Middle frontal gyrus (tissue), 1 donor: ENCODE data around the gene GPR162.

Experiments
- DNase-seq: peaks from one replicate; pipeline ENCODE4 v3.0.0-alpha.2; 2015; ENCODE audit warnings: low spot score; ENCODE audit errors: extremely low spot score

The GPR162 gene

DNA sequence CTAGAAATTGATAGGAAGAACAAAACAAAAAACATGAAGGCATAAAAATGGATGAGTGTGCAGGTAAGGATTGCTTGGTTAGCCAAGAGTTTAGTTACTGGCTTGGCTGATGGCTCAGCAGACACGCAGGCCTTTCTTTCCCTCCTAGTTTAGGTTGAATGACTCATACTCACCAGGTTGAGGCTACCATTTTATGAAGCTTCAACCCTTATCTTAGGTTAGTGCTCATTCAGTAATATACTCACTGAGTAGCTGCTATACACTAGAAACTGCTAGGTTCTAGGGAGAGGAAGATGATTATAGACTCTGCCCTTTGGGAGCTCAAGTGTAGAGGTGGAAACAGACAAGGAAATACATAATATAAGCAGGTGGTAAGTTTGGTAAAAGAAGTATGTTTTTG is 12.6 kb downstream of the GPR162 start:
- DNase-seq = no peak

DNA sequence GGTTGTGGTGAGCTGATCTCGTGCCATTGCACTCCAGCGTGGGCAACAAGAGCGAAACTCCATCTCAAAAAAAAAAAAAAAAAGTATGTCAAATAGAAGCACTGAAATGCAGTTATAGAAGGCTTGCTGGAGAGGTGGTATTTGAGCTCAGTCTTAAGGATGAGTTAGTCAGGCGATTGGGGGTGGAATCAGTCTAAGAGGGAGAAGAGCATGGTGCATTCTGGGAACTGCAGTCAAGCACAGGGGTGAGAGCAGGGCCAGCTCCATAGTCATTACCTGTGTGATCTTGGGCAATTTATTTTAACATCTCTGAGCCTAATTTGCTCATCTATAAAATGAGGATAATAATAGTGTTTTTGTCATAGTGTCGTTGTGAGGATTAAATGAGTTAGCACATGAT is 13.3 kb downstream of the GPR162 start:
- DNase-seq = no peak

DNA sequence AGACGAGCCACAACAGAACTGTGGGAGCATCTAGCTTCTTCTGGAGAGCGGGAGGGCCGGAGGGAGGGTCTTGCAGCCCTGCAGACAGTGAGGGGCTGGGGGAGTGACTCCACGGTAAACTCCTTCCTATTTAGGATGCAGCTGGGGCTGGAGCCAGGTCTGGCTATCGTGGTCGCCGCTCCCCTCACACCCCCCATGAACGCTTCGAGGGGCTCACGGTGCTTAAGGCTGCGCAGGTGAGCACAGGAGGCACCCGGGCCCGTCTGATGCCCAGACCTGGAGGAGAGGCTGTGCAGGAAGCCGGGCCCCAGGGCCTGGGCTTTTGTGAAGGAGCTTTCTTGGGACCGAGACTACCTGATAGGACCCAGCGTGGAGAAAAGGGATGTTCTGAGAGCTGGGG is 15.2 kb downstream of the GPR162 start:
- DNase-seq = no peak

DNA sequence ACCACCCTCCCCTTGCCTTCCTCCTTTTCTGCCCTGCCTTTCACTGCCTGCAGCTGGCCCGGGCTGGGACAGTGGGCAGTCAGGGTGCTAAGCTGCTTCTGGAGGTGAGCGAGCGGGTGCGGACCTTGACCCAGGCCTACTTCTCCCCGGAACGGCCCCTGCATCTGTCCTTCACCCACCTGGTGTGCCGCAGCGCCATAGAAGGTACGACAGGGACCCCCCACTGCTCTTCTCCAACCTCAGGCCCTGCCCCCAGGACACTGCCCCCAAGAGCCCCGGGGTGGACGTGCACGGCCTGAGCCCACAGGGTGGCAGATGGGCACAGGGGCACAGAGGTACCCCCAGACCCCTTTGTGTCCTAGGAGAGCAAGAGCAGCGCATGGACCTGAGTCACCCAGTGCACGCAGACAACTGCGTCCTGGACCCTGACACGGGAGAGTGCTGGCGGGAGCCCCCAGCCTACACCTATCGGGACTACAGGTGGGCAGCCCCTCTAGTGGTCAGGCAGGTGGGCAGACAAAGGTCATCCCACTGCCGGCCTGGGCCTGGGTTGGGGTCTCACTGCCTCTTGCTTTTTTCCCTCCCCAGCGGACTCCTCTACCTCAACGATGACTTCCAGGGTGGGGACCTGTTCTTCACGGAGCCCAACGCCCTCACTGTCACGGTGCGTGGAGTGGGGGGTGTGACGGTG is 15.9 kb downstream of the GPR162 start:
- DNase-seq = no peak

DNA sequence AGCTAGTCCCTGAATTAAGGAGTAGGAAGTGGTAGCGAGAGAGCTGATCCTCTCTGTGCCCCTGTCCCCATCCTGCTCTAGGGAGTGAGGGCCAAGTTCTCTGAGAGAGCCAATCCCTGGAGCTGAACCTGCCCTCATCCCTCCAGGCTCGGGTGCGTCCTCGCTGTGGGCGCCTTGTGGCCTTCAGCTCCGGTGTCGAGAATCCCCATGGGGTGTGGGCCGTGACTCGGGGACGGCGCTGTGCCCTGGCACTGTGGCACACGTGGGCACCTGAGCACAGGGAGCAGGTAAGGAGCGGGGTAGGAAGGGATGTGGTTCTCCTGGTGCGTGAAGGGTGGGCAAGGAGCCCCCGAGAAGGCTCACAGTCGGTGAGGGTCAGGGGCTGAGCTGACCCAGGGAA is 17.2 kb downstream of the GPR162 start:
- DNase-seq = no peak

DNA sequence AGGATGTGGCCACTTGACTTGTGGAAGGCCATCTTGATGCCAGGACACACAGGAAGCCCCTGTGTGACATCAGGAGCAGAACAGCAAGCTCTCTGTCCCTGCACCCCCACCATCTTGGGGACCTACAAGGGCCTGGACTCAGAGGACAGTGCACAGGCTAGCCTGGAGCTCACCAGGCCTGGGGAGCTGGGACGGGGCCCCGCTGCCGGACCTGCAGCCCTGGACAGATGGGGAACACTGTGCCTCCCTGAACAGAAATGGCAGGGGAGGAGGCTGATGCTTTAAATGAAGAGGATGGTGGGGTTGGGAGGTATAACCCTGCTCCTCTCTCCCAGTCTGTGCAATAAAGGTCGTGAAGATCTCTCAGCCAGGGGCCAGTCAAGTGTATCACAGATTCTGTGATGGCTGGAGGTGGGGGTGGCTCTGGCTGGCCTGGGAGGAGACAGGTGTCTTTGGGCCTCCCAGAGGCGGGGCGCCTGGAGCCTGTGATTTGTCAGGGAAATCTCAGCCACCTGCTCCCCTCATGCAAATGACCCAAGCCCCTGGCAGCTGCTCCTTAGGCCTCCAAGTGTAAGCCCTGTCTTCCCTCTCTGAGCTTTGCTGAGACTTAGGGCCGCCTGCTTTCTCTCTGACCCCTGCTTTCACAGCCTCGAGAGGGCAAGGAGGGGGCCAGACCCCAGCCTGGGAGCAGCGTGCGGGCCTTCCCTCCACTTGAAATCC is 18.0 kb downstream of the GPR162 start:
- no peak for DNase-seq

DNA sequence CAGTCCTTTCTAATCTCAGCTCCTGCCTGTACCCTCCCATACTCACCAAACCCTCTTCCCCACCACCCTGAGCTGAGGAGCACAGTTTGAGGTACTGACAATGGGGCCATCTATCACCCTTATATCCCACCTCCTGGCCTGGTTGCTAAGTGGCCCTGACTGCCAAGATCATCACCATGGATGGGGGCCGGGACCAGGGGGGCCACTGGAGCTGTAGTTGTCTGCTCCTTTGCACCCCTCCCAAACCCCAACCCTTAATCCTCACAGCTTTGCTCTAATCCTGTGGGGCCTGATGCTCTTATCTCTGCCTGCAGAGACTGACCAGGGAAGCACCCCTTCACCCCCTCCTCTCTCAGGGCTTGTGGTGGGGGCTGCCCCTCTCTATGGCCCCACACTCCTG is 18.7 kb downstream of the GPR162 start:
- no peak for DNase-seq

DNA sequence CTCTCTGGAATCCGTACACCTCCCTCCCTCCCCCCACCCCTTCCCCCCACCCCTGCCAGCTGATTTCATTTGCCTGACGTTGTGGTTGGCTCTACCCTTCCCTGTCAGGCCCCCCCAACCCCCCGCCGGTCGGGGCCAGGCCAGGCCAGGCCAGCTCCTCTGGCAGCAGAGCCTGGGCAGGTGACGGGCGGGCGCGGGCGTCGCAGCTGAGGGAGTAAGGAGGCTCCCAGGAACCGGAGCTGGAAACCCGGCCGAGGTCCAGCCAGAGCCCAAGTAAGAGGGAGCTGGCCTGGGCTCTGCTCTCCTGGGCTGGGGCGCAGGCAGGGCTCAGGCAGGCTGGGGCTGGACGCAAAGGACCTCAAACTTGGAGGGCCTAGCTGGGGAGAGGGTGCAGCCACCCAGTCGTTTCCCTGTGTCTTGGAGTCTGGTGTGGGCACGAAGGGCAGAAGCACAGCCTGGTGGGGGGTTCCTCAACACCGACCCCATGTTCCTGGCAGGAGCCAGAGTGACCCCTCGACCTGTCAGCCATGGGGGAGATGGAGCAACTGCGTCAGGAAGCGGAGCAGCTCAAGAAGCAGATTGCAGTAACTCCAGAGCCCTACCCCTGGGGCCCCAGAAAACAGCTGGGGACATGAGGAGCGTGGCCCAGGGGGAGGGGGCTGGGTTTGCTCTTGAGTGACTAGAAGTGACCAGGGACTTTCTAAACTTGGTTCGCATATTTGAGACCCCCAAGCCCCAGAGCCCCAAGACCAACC is 19.3 kb downstream of the GPR162 start, which contains the start of gene GNB3:
GNB3 (plus strand) TSS at position 165 of the 755 bp plus-strand sequence; CDS start at position 528, 363 bp downstream.
- no peak for DNase-seq

DNA sequence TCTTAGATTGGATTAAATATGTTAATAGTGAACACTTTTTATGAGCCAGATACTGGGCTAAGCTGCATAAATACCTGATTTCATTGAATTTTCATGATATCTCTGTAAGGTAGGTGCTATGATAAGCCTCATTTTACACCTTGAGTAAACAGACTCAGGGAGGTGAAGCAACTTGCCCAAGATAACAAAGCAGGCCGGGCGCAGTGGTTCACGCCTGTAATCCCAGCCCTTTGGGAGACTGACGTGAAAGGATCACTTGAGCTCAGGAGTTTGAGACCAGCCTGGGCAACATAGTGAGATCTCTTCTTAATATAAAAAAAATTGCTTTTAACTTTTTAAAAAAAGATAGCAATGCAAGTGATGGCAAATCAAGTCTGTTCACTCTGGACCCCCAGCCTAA is 20.5 kb downstream of the GPR162 start:
- DNase-seq = no peak

DNA sequence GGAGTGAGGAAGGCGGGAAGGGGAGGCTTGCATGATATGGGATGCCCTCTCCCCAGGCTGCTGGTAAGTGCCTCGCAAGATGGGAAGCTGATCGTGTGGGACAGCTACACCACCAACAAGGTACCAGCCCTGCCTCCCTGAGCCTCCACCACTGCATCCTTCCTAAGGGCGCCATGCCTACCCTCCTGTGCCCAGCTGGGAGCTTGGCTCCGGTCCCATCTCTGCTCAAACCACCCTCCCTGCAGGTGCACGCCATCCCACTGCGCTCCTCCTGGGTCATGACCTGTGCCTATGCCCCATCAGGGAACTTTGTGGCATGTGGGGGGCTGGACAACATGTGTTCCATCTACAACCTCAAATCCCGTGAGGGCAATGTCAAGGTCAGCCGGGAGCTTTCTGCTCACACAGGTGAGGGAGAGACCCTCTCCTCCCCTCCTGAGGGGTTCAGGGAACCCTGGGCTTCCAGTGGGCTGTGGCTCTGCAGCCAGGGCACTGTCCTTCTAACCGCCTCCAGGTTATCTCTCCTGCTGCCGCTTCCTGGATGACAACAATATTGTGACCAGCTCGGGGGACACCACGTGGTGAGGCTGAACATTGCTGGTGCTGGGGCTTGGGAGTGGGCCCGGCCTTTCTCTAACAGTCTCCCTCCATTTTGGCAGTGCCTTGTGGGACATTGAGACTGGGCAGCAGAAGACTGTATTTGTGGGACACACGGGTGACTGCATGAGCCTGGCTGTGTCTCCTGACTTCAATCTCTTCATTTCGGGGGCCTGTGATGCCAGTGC is 21.7 kb downstream of the GPR162 start:
- no peak for DNase-seq

DNA sequence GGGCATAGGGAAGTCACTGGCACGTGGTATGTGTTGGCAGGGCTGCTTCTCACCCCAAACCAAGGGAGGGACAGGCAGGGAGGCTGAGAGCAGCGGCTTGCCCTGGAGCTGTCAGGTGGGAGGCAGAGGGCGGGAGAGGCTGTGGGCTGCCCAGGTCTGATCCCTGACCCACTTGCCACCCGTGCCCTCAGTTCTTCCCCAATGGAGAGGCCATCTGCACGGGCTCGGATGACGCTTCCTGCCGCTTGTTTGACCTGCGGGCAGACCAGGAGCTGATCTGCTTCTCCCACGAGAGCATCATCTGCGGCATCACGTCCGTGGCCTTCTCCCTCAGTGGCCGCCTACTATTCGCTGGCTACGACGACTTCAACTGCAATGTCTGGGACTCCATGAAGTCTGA is 23.8 kb downstream of the GPR162 start:
- DNase-seq = no peak

DNA sequence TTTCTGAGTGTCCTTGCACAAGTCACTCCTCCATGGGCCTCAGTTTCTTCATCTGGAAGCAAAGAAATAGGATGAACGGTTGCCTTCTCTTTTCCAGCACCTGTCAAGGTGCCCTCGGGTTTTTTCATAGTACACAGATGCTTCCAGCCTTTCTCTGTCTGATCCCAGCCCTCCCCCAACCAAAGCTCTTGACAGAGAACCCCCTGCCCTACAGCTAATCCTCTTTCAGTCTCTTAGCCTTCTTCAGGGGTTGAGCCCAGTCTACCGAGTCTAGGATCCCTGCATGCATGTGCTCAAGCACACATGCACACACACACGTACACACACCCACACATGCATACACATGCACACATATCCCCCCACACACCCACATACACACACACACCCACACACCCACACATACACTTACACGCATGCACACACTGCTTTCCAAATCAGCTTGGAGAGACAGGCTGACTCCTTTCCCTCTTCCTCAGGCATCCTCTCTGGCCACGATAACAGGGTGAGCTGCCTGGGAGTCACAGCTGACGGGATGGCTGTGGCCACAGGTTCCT is 24.8 kb downstream of the GPR162 start:
- no peak for DNase-seq

DNA sequence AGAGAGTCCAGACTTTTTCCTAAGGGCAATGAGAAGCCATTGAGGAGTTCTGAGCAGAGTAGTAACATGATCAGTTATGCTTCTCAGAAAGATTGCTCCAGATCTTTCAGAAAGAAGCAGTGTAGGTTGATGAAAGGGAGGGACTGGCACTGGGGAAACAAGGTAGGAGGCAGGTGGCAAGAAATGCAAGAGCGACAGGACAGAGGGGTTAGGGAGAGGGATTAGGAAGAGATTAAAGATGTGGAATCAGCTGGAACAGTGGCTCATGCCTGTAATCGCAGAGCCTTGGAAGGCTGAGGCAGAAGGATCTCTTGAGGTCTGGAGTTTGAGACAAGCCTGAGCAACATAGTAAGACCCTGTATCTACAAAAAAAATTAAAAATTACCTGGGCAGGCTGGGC is 26.1 kb downstream of the GPR162 start:
- DNase-seq = no peak

DNA sequence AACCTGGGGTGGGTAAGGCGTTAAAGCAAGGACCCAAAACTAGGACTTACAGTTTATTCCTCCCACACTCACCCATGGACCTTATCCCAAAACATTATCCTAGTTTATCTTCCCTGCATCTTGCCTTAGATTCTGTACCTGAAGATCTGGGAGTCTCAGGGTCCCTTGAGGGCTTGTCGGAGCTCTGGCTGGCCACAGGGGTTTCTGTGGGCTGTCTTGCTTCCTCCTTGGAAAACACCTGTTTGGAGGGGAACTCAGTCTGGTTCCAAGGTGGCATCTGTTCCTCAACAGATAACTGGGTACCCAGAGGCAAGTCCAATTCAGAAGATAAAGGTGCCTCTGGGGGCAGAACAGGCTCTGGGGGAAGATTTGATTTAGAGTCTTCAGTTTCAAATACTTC is 27.8 kb downstream of the GPR162 start:
- DNase-seq = no peak

DNA sequence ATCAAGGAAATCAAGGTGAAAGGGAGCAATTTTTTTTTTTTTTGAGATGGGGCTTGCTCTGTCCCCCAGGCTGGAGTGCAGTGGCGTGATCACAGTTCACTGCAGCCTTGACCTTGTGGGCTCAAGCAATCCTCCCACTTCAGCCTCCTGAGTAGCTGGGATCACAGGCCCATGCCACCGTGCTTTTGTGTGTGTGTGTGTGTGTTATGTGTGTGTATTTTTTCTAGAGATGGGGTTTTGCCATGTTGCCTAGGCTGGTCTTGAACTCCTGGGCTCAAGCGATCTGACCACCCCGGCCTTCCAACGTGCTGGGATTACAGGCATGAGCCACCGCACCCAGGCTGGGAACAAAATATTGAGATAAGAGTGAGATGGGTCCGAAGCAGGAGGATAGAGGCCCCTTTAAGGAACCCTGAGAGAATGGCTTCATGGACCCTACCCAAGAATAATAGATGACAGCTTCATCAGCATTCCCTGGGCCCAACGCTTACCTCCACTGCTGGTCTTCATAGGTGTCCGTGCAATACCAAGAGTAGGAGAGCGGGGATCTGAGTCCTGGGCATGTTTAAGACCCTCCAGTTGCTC is 28.4 kb downstream of the GPR162 start:
- DNase-seq = no peak

DNA sequence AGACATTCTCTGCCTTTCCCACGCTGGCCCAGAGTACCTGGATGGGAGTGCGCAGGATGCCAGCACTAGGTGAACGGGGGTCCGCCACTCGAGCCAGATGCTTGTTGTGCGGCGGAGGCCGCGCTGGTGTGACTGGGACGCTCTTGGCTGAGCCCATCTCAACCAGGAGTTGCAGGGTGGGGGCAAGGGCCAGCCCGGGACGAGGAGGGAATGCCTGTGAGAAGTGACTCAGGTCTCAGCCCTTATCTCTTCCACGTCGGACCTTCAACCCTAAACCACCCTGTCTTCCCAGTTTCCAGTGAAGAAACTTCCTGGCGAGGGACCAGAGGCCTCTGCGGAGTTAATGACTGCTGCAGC is 29.2 kb downstream of the GPR162 start:
- DNase-seq = no peak

DNA sequence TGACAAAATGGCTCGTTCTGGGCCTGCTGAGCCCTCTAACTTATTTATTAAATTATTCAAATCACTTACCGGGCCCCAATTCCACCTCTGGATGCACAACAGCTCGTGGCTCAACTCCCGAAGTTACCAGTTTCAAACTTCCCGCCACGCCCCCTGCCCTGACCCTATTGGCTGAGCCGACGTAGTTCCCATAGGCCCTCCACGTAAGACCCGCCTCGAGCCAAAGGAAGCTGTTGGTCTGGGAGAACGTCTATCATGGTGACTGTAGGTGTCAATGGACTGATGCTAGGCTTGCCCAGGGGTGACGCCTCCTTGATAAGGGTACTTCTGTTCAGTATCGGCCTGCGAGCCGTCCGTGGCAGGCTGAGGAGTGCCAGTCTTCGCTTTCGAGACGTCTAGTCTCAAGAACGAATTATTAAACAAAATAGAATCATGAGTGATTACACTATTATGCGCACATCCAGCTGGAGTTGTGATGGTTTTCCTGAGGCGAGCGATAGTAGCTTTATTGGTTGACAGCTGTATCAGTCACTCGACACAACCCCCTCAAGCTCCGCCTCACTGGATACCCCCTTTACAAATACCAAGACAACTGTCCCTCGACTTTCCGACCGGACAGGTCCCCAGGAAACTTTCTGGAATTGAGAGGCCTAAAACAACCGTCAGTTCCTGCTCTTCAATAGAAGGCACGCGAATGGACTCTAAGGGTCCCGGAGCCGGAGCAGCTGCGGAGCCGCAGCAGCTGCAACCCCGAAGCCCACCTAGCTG is 29.7 kb downstream of the GPR162 start, which contains the start of gene CDCA3:
CDCA3 (minus strand) TSS at position 134 of the 768 bp plus-strand sequence. CDS start 334 bp downstream, outside the sequence.
- peak; percentile 97 for DNase-seq

DNA sequence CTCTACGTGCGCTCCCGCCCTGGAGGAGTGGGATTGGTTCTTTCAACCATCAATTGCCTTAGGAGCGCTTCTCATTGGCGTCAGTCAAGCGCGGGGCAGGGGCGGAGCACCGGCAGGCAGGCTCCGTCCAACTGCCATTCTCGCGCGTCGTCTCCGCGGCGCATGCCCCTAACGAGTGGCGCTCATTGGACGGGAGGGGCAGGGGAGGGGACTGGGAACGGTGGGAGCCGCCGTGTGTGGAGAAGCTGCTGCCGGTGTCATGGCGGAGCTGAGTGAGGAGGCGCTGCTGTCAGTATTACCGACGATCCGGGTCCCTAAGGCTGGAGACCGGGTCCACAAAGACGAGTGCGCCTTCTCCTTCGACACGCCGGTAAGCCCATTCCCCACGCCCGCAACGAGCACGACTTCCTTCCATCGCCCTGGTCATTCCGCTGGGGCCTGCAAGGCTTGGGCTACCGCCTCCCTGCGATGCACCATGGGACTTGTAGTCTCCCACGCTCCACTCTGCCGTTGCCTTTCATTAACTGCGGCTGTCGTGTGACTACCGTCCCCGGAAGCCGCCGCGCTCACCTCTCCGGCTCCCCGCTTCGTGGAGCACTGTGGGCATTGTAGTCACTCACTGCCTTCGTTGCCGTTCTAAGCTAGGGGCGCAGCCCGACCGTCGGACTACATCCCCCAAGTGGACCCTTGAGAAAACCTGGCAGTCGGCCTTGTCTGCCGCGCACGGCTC is 30.5 kb downstream of the GPR162 start, which contains the start of gene USP5:
USP5 (plus strand) TSS at position 230 of the 730 bp plus-strand sequence; CDS start at position 260, 30 bp downstream.
- DNase-seq = peak; percentile 100
